B cell (primary cell): ENCODE data around the gene ACR. TPM values are rescaled to one million over a fixed set of nuclear protein-coding genes. Genes with fewer than 3 reads are reported as not detected.

Source experiments
- ATAC-seq: fragments of 200-7000 bp; cut with Tn5 transposase; one replicate; pipeline ENCODE4 v1.10.0; 2021; ENCODE audit warnings: low read depth, mild to moderate bottlenecking, moderate number of reproducible peaks, moderate library complexity
- CTCF ChIA-PET: fragments of 350-600 bp; sonication (Branson Sonifier 250); formaldehyde crosslinking; loops from one replicate; lab custom pipeline; 2021; ENCODE audit warnings: antibody characterized with exemption, inconsistent platforms; lab: Charles Lee
- POLR2A ChIA-PET: fragments of 350-600 bp; sonication (Branson Sonifier 250); formaldehyde crosslinking; loops from one replicate; lab custom pipeline; 2021; ENCODE audit warnings: antibody characterized with exemption; lab: Charles Lee
- DNase-seq: peaks from one replicate; pipeline ENCODE4 v3.0.0; 2013
- H2AFZ ChIP-seq: 2 replicates; pipeline ENCODE4 v1.6.1; 2012; ENCODE audit warnings: mild to moderate bottlenecking, low read depth, low read length; ENCODE audit not compliant: insufficient read depth, poor library complexity, severe bottlenecking
- H3K27ac ChIP-seq, 2 donors: 1 replicate in 1 of 2; 2 replicates in 1 of 2; pipeline ENCODE4 v1.5.1; 2012 to 2013; ENCODE audit warnings: low read length in 2 of 2, mild to moderate bottlenecking in 2 of 2, moderate library complexity in 1 of 2
- H3K27me3 ChIP-seq, 4 experiments: fragments of 200-600 bp in 1 of 4; sonication (generic) in 1 of 4; replicated peaks in 1 of 4; 1 replicate in 2 of 4; 2 replicates in 2 of 4; pipeline versions ENCODE4 v1.6.1 to v1.7.0; 2013 to 2016; ENCODE audit warnings: low read length in 3 of 4, mild to moderate bottlenecking in 2 of 4, mixed read lengths in 1 of 4, moderate library complexity in 1 of 4; ENCODE audit not compliant: insufficient read depth in 4 of 4, control insufficient read depth in 3 of 4; ENCODE audit errors: control extremely low read depth in 1 of 4
- H3K36me3 ChIP-seq, 2 experiments: replicated peaks in 1 of 2; 1 replicate in 1 of 2; 2 replicates in 1 of 2; pipeline versions ENCODE4 v1.6.1 to v1.7.1; 2013; ENCODE audit warnings: low read length in 1 of 2; ENCODE audit not compliant: insufficient read depth in 2 of 2, control insufficient read depth in 1 of 2; ENCODE audit errors: control extremely low read depth in 1 of 2, extremely low read depth in 1 of 2
- H3K4me1 ChIP-seq, 2 donors: fragments of 200-600 bp in 1 of 2; sonication (generic) in 1 of 2; 1 replicate in 1 of 2; 2 replicates in 1 of 2; pipeline versions ENCODE4 v1.5.1 to v1.6.1; 2013 to 2017; ENCODE audit warnings: low read length in 2 of 2; ENCODE audit not compliant: control insufficient read depth in 2 of 2, insufficient read depth in 2 of 2
- H3K4me2 ChIP-seq: replicated peaks from 2 replicates; pipeline ENCODE3; 2012; ENCODE audit warnings: mild to moderate bottlenecking, low read depth, low read length; ENCODE audit not compliant: poor library complexity, severe bottlenecking
- H3K4me3 ChIP-seq, 5 experiments: fragments of 200-600 bp in 1 of 5; sonication (generic) in 1 of 5; 1 replicate in 3 of 5; 2 replicates in 2 of 5; pipeline versions ENCODE4 v1.5.1 to v1.7.0; 2011 to 2016; ENCODE audit warnings: low read length in 4 of 5, mild to moderate bottlenecking in 4 of 5, low read depth in 2 of 5, control low read depth in 1 of 5, moderate library complexity in 1 of 5; ENCODE audit not compliant: insufficient read depth in 1 of 5; ENCODE audit errors: control extremely low read depth in 1 of 5, extremely low read depth in 1 of 5
- H3K79me2 ChIP-seq: fragments of 200-600 bp; sonication (generic); one replicate; pipeline ENCODE4 v1.6.0; 2016; ENCODE audit warnings: low read length; ENCODE audit not compliant: control insufficient read depth, insufficient read depth
- H3K9ac ChIP-seq: fragments of 200-600 bp; sonication (generic); 2 replicates; pipeline ENCODE4 v1.6.1; 2017; ENCODE audit warnings: mild to moderate bottlenecking, low read length, moderate library complexity
- H3K9me3 ChIP-seq, 3 donors: one replicate each; pipeline versions ENCODE4 v1.6.1 to v1.7.1; 2013; ENCODE audit warnings: low read length in 2 of 3; ENCODE audit not compliant: control insufficient read depth in 2 of 3, insufficient read depth in 1 of 3; ENCODE audit errors: control extremely low read depth in 1 of 3
- H4K20me1 ChIP-seq: 2 replicates; pipeline ENCODE4 v1.6.0; 2012; ENCODE audit warnings: mild to moderate bottlenecking, low read length; ENCODE audit not compliant: insufficient read depth, control insufficient read depth, poor library complexity, severe bottlenecking
- H3K27ac Mint-ChIP-seq: one replicate; pipeline ENCODE4 v1.8.0; 2021; ENCODE audit warnings: mixed read lengths
- H3K27me3 Mint-ChIP-seq: one replicate; pipeline ENCODE4 v1.8.0; 2021; ENCODE audit warnings: mixed read lengths
- H3K4me1 Mint-ChIP-seq: one replicate; pipeline ENCODE4 v1.8.0; 2021; ENCODE audit warnings: mixed read lengths
- H3K4me3 Mint-ChIP-seq: one replicate; pipeline ENCODE4 v1.8.0; 2021; ENCODE audit warnings: mixed read lengths
- H3K9me3 Mint-ChIP-seq: one replicate; pipeline ENCODE4 v1.8.0; 2022; ENCODE audit warnings: mixed read lengths; ENCODE audit not compliant: insufficient read depth
- EZH2 ChIP-seq: IDR thresholded peaks from 2 replicates; pipeline ENCODE4 v1.6.1; 2012; ENCODE audit warnings: borderline replicate concordance, low read depth, mild to moderate bottlenecking, moderate library complexity, low read length; ENCODE audit not compliant: insufficient read depth, poor library complexity, severe bottlenecking
- WGBS: methylation state at CpG from one replicate; pipeline ENCODE4 v1.1.5; 2013; ENCODE audit warnings: missing lambda C conversion rate; ENCODE audit not compliant: insufficient coverage; 5-methylcytosine and 5-hydroxymethylcytosine counted together
- intact Hi-C: fragments of 100-400 bp; cut with micrococcal nuclease; formaldehyde crosslinking; loops from one replicate; pipeline ENCODE4 v1.10.0; 2022
- polyA plus RNA-seq: library from polyadenylated mRNA; depleted of rRNA; stranded (reverse); fragments of >200 nt; gene quantifications from 2 replicates; pipeline ENCODE4 v1.2.3, GENCODE V29; 2012
- total RNA-seq, 2 donors: library from RNA; stranded (reverse); fragments of 120-200 nt in 1 of 2; gene quantifications; 1 replicate in 1 of 2; 2 replicates in 1 of 2; pipeline versions ENCODE4 v1.2.3 to v1.2.4, GENCODE V29; 2013 to 2022
- TF ChIP-seq, protein P1 (sequence below): fragments of 200-600 bp; IDR thresholded peaks from one replicate; pipeline ENCODE4 v1.8.0; 2022; ENCODE audit warnings: antibody characterized with exemption, mild to moderate bottlenecking

Gene ACR
- total and polyA plus RNA-seq, 2 donors (not counting 1 experiment from before 2014, with no cell fraction given), result not detected

GRCh38 chr22:50733521-50734342 is 4.3 kb upstream of the ACR start:
- intact Hi-C loops, result no loop called here
- Mint-ChIP-seq H3K27me3 (peaks cover 18% of the 10 kb centered on the region), H3K9me3 (no peaks in the 10 kb centered on the region), H3K4me3 (no peak overlapping the region), H3K4me1 (peaks cover 7% of the 10 kb centered on the region), H3K27ac (no peak overlapping the region)
- no peak overlapping the region for H3K4me3 ChIP-seq
- H3K27ac ChIP-seq, result no peak overlapping the region
- H3K36me3 ChIP-seq, result no peaks in the 10 kb centered on the region
- DNase-seq (no peak), ATAC-seq (no peak)
- POLR2A ChIA-PET, result no interaction called here
- no peak overlapping the region for H3K4me2 ChIP-seq
- TF ChIP-seq, protein P1, sequence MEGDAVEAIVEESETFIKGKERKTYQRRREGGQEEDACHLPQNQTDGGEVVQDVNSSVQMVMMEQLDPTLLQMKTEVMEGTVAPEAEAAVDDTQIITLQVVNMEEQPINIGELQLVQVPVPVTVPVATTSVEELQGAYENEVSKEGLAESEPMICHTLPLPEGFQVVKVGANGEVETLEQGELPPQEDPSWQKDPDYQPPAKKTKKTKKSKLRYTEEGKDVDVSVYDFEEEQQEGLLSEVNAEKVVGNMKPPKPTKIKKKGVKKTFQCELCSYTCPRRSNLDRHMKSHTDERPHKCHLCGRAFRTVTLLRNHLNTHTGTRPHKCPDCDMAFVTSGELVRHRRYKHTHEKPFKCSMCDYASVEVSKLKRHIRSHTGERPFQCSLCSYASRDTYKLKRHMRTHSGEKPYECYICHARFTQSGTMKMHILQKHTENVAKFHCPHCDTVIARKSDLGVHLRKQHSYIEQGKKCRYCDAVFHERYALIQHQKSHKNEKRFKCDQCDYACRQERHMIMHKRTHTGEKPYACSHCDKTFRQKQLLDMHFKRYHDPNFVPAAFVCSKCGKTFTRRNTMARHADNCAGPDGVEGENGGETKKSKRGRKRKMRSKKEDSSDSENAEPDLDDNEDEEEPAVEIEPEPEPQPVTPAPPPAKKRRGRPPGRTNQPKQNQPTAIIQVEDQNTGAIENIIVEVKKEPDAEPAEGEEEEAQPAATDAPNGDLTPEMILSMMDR, result no peak
- TF ChIP-seq EZH2, result no peak
- CTCF ChIA-PET, result no interaction called here
- H3K79me2 ChIP-seq, result no peaks in the 10 kb centered on the region
- WGBS, result 89% methylated on average over 18 of the region's 22 CpGs
- no peaks in the 10 kb centered on the region for H4K20me1 ChIP-seq
- no peaks in the 10 kb centered on the region for H3K9me3 ChIP-seq
- H3K4me1 ChIP-seq, result no peaks in the 10 kb centered on the region
- H3K9ac ChIP-seq, result no peak overlapping the region
- H3K27me3 ChIP-seq, result no peaks in the 10 kb centered on the region
- H2AFZ ChIP-seq, result no peak overlapping the region

DNA sequence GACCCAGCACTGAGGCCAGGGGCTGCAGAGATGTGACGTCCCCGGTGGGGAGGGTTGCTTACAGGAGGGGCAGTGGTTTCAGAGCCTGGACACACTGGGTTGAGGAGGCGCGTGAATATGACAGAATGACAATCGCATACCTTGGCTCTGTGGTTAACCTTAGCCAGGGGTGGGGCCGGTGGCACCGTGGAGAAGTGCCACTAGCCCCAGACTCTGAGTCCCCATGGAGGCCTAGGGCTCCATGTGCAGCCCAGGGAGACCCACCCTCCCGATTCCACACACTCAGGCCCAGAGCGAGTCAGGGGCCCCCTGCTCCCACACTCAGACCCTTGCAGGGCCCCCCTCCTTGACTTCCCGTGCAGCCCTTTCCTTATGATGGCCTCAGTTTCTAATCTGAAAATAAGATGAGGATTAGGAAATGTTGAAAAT is 3.6 kb upstream of the ACR start:
- no peaks in the 10 kb centered on the region for H3K9me3 ChIP-seq
- H3K36me3 ChIP-seq, result no peaks in the 10 kb centered on the region
- H3K27ac ChIP-seq, result no peak overlapping the region
- ATAC-seq (no peak), DNase-seq (no peak)
- H4K20me1 ChIP-seq, result no peaks in the 10 kb centered on the region
- Mint-ChIP-seq H3K27ac (no peak overlapping the region), H3K4me1 (peaks cover 7% of the 10 kb centered on the region), H3K4me3 (no peak overlapping the region), H3K27me3 (peaks cover 22% of the 10 kb centered on the region), H3K9me3 (no peaks in the 10 kb centered on the region)
- H3K4me1 ChIP-seq, result no peaks in the 10 kb centered on the region
- no peaks in the 10 kb centered on the region for H3K27me3 ChIP-seq
- TF ChIP-seq EZH2, result no peak
- TF ChIP-seq, protein P1, result no peak
- H3K4me3 ChIP-seq, result no peak overlapping the region
- H2AFZ ChIP-seq, result no peak overlapping the region
- no peaks in the 10 kb centered on the region for H3K79me2 ChIP-seq
- ChIA-PET CTCF (no interaction called here), POLR2A (no interaction called here)
- no peak overlapping the region for H3K4me2 ChIP-seq
- intact Hi-C loops, result no loop called here
- WGBS, result 83% methylated on average over 7 of the region's 10 CpGs
- H3K9ac ChIP-seq, result no peak overlapping the region
